ENCODE data around the gene KCNJ12.

KCNJ12 gene

GRCh38 chr17:21381076-21381706 is 5.0 kb downstream of the KCNJ12 start:
- H3K4me1 ChIP-seq (ENCODE audit: control insufficient read depth, insufficient read depth, low read length): peaks cover 3% of the 10 kb centered on the region; the same call in 1 of the 2 replicates
- no peak overlapping the region for H3K27ac ChIP-seq (ENCODE audit: extremely low read depth, low read depth, low read length)
- CTCF ChIA-PET: no interaction called here
- no peaks in the 10 kb centered on the region for H3K36me3 ChIP-seq (ENCODE audit: control insufficient read depth in 2 of 2, insufficient read depth in 1 of 2, low read length in 2 of 2)
- POLR2A ChIA-PET: no interaction called here
- H3K4me3 ChIP-seq (ENCODE audit: low read depth, low read length): no peak overlapping the region
- no peaks in the 10 kb centered on the region for H3K9me3 ChIP-seq (ENCODE audit: control insufficient read depth, insufficient read depth, low read depth, low read length)
- TF ChIP-seq ZNF623 (tag by site-specific recombination; IDR thresholded peaks at IDR 0.05) (peak; percentile 99), FEZF1 (tag by site-specific recombination; IDR thresholded peaks at IDR 0.05) (no peak)

- no peaks in the 10 kb centered on the region for H3K9me3 ChIP-seq (ENCODE audit: control insufficient read depth, insufficient read depth, low read depth, low read length)
- no peaks in the 10 kb centered on the region for H3K36me3 ChIP-seq (ENCODE audit: control insufficient read depth in 2 of 2, insufficient read depth in 1 of 2, low read length in 2 of 2)
- H3K4me1 ChIP-seq (ENCODE audit: control insufficient read depth, insufficient read depth, low read length): no peaks in the 10 kb centered on the region
- H3K27ac ChIP-seq (ENCODE audit: extremely low read depth, low read depth, low read length): no peak overlapping the region
- TF ChIP-seq MEIS1 (CRISPR knock-in tag; IDR thresholded peaks at IDR 0.05; ENCODE audit: borderline replicate concordance): no peak
- TF ChIP-seq MYNN (tag by site-specific recombination; IDR thresholded peaks at IDR 0.05; ENCODE audit: borderline replicate concordance): no peak
- no peak for TF ChIP-seq ZNF248 (tag by site-specific recombination; IDR thresholded peaks at IDR 0.05)
- no peak for TF ChIP-seq ZNF621 (tag by site-specific recombination; IDR thresholded peaks at IDR 0.05)
- no peak for TF ChIP-seq ZNF449 (tag by site-specific recombination; IDR thresholded peaks at IDR 0.05)
- no peak for TF ChIP-seq PRDM10 (tag by site-specific recombination; IDR thresholded peaks at IDR 0.05)
- no peak for TF ChIP-seq ZEB2 (tag by site-specific recombination; IDR thresholded peaks at IDR 0.05)
- TF ChIP-seq ZNF830 (tag by site-specific recombination; IDR thresholded peaks at IDR 0.05; ENCODE audit: low read depth): no peak
- TF ChIP-seq ZNF311 (tag by site-specific recombination; IDR thresholded peaks at IDR 0.05; ENCODE audit: borderline replicate concordance): no peak
- TF ChIP-seq ZNF2 (tag by site-specific recombination; IDR thresholded peaks at IDR 0.05): no peak
- TF ChIP-seq ZNF473 (tag by site-specific recombination; IDR thresholded peaks at IDR 0.05): no peak
- no peak for TF ChIP-seq ZNF768 (tag by site-specific recombination; IDR thresholded peaks at IDR 0.05)
- ChIA-PET POLR2A (no interaction called here), CTCF (interaction anchor here (0.7 kb wide), 1 partner anchor 102 kb away, joined by 3 read pairs; no protein-coding TSS in a partner anchor)
- H3K4me3 ChIP-seq (ENCODE audit: low read depth, low read length): no peak overlapping the region
Observed at GRCh38 chr17:21382560-21383495, 6.7 kb downstream of the KCNJ12 start.

GRCh38 chr17:21385281-21385845 is 9.2 kb downstream of the KCNJ12 start:
- no peaks in the 10 kb centered on the region for H3K36me3 ChIP-seq (ENCODE audit: control insufficient read depth in 2 of 2, insufficient read depth in 1 of 2, low read length in 2 of 2)
- TF ChIP-seq ZIC2 (tag by site-specific recombination; IDR thresholded peaks at IDR 0.05) (peak; percentile 33), ZNF513 (tag by site-specific recombination; IDR thresholded peaks at IDR 0.05) (no peak)
- H3K4me1 ChIP-seq (ENCODE audit: control insufficient read depth, insufficient read depth, low read length): no peaks in the 10 kb centered on the region
- H3K27ac ChIP-seq (ENCODE audit: extremely low read depth, low read depth, low read length): no peak overlapping the region
- no peak overlapping the region for H3K4me3 ChIP-seq (ENCODE audit: low read depth, low read length)
- ChIA-PET POLR2A (no interaction called here), CTCF (interaction anchor here (0.7 to 0.9 kb wide), 2 partner anchors 71 to 257 kb away, joined by 4 to 5 read pairs; no protein-coding TSS in a partner anchor)
- H3K9me3 ChIP-seq (ENCODE audit: control insufficient read depth, insufficient read depth, low read depth, low read length): no peaks in the 10 kb centered on the region
